H1 (cell line): ENCODE results near the gene PCDHB8. TPM values are rescaled to one million over a fixed set of nuclear protein-coding genes. Genes with fewer than 3 reads are reported as not detected.

ENCODE experiments used
- CTCF ChIA-PET: fragments of 300-600 bp; sonication (Branson Sonifier 250); formaldehyde crosslinking; loops from one replicate; lab custom pipeline; 2021; ENCODE audit not compliant: partially characterized antibody; lab: Charles Lee
- POLR2A ChIA-PET: fragments of 300-600 bp; sonication (Branson Sonifier 250); formaldehyde crosslinking; loops from one replicate; lab custom pipeline; 2021; ENCODE audit warnings: inconsistent platforms; ENCODE audit not compliant: partially characterized antibody; lab: Charles Lee
- DNase-seq, 2 experiments: peaks; one replicate each; pipeline versions ENCODE4 v3.0.0 to v3.0.0-alpha.2; 2010 to 2022; ENCODE audit warnings: low spot score in 2 of 2, low read depth in 1 of 2, mixed read lengths in 1 of 2
- FAIRE-seq: peaks from 2 replicates; lab custom pipeline; 2011; peaks lifted over from hg19 to GRCh38; lab: Jason Lieb, UNC
- H2AFZ ChIP-seq: 2 replicates; pipeline ENCODE4 v1.8.1; 2012; ENCODE audit warnings: low read length, inconsistent platforms
- H2AK5ac ChIP-seq: 2 replicates; pipeline ENCODE4 v1.6.1; 2013; ENCODE audit warnings: low read depth, low read length
- H2BK120ac ChIP-seq: replicated peaks from 2 replicates; pipeline ENCODE3; 2013; ENCODE audit warnings: low read depth, low read length, inconsistent platforms
- H2BK12ac ChIP-seq: 2 replicates; pipeline ENCODE4 v1.6.1; 2013; ENCODE audit warnings: low read depth, low read length
- H2BK15ac ChIP-seq: 2 replicates; pipeline ENCODE4 v1.6.1; 2013; ENCODE audit warnings: low read length
- H2BK20ac ChIP-seq: 2 replicates; pipeline ENCODE4 v1.6.1; 2013; ENCODE audit warnings: low read length
- H2BK5ac ChIP-seq: 2 replicates; pipeline ENCODE4 v1.6.1; 2013; ENCODE audit warnings: low read depth, low read length
- H3K14ac ChIP-seq: 2 replicates; pipeline ENCODE4 v1.6.1; 2013; ENCODE audit warnings: inconsistent platforms; ENCODE audit not compliant: insufficient read length
- H3K18ac ChIP-seq: 2 replicates; pipeline ENCODE4 v1.6.1; 2013; ENCODE audit warnings: low read length; ENCODE audit errors: extremely low read depth
- H3K23ac ChIP-seq: 2 replicates; pipeline ENCODE4 v1.6.1; 2013; ENCODE audit warnings: inconsistent platforms; ENCODE audit not compliant: insufficient read length
- H3K23me2 ChIP-seq: 2 replicates; pipeline ENCODE4 v1.6.1; 2013; ENCODE audit warnings: low read depth, low read length
- H3K27ac ChIP-seq: 2 replicates; pipeline ENCODE4 v1.6.1; 2011; ENCODE audit warnings: low read depth, low read length, inconsistent platforms
- H3K27me3 ChIP-seq, 4 experiments: replicated peaks in 1 of 4; 1 replicate in 1 of 4; 2 replicates in 3 of 4; pipeline versions ENCODE4 v1.6.1 to v1.8.1; 2011 to 2013; ENCODE audit warnings: low read length in 3 of 4, mild to moderate bottlenecking in 3 of 4, inconsistent platforms in 2 of 4, mixed read lengths in 2 of 4, moderate library complexity in 1 of 4; ENCODE audit not compliant: control insufficient read depth in 3 of 4, insufficient read depth in 3 of 4; ENCODE audit errors: extremely low read depth in 1 of 4
- H3K36me3 ChIP-seq, 4 experiments: 2 replicates each; pipeline versions ENCODE4 v1.6.1 to v1.8.1; 2011 to 2013; ENCODE audit warnings: mild to moderate bottlenecking in 4 of 4, low read length in 3 of 4, moderate library complexity in 2 of 4, control low read depth in 1 of 4, inconsistent platforms in 1 of 4; ENCODE audit not compliant: insufficient read depth in 4 of 4, control insufficient read depth in 2 of 4
- H3K4ac ChIP-seq: replicated peaks from 2 replicates; pipeline ENCODE3; 2013; ENCODE audit warnings: low read length, low read depth, mixed read lengths, inconsistent platforms; ENCODE audit not compliant: insufficient read length
- H3K4me1 ChIP-seq, 4 experiments: replicated peaks in 1 of 4; 1 replicate in 1 of 4; 2 replicates in 3 of 4; pipeline versions ENCODE4 v1.6.1 to v1.8.1; 2011 to 2013; ENCODE audit warnings: low read length in 3 of 4, inconsistent platforms in 2 of 4, mixed read lengths in 1 of 4; ENCODE audit not compliant: insufficient read depth in 4 of 4, control insufficient read depth in 3 of 4
- H3K4me2 ChIP-seq, 2 experiments: 2 replicates each; pipeline versions ENCODE4 v1.6.1 to v1.8.1; 2011 to 2013; ENCODE audit warnings: low read depth in 2 of 2, low read length in 2 of 2, control low read depth in 1 of 2, inconsistent platforms in 1 of 2, mild to moderate bottlenecking in 1 of 2; ENCODE audit not compliant: insufficient read depth in 1 of 2
- H3K4me3 ChIP-seq, 4 experiments: fragments of 200-600, 300-600 bp in 1 of 4; sonication (generic), shearing (Covaris generic), sonication (Bioruptor Twin) in 1 of 4; 2 replicates each; pipeline versions ENCODE4 v1.5.1 to v1.8.1; 2011 to 2016; ENCODE audit warnings: low read length in 4 of 4, low read depth in 3 of 4, control low read depth in 2 of 4, inconsistent platforms in 2 of 4, mild to moderate bottlenecking in 2 of 4, mixed read lengths in 1 of 4, moderate library complexity in 1 of 4; ENCODE audit not compliant: insufficient read depth in 2 of 4; ENCODE audit errors: extremely low read depth in 1 of 4
- H3K56ac ChIP-seq: replicated peaks from 2 replicates; pipeline ENCODE3; 2013; ENCODE audit warnings: low read depth, mild to moderate bottlenecking, mixed read lengths, low read length, inconsistent platforms; ENCODE audit not compliant: insufficient read length
- H3K79me1 ChIP-seq: 2 replicates; pipeline ENCODE4 v1.6.1; 2013; ENCODE audit warnings: low read depth, low read length, control low read depth
- H3K79me2 ChIP-seq, 2 experiments: 2 replicates each; pipeline versions ENCODE4 v1.6.1 to v1.8.1; 2012 to 2013; ENCODE audit warnings: low read length in 2 of 2, mild to moderate bottlenecking in 2 of 2, inconsistent platforms in 1 of 2; ENCODE audit not compliant: insufficient read depth in 2 of 2, control insufficient read depth in 1 of 2
- H3K9ac ChIP-seq, 4 experiments: replicated peaks in 1 of 4; 1 replicate in 1 of 4; 2 replicates in 3 of 4; pipeline versions ENCODE4 v1.6.1 to v1.8.1; 2011 to 2013; ENCODE audit warnings: low read depth in 3 of 4, low read length in 3 of 4, control low read depth in 2 of 4, mild to moderate bottlenecking in 2 of 4, moderate library complexity in 2 of 4, inconsistent platforms in 1 of 4; ENCODE audit errors: extremely low read depth in 1 of 4
- H3K9me3 ChIP-seq, 2 experiments: 2 replicates each; pipeline versions ENCODE4 v1.6.1 to v1.8.1; 2012 to 2013; ENCODE audit warnings: mild to moderate bottlenecking in 2 of 2, moderate library complexity in 2 of 2, control low read depth in 1 of 2, inconsistent platforms in 1 of 2, low read depth in 1 of 2, low read length in 1 of 2, mixed read lengths in 1 of 2; ENCODE audit not compliant: insufficient read depth in 2 of 2
- H4K20me1 ChIP-seq, 2 experiments: replicated peaks in 1 of 2; 2 replicates each; pipeline versions ENCODE3 to v1.8.1; 2011 to 2013; ENCODE audit warnings: inconsistent platforms in 2 of 2, low read length in 2 of 2, mild to moderate bottlenecking in 1 of 2; ENCODE audit not compliant: insufficient read depth in 2 of 2, control insufficient read depth in 1 of 2
- H4K5ac ChIP-seq: 2 replicates; pipeline ENCODE4 v1.6.1; 2013; ENCODE audit warnings: low read length, low read depth, mixed read lengths, inconsistent platforms; ENCODE audit not compliant: insufficient read length
- H4K8ac ChIP-seq: 2 replicates; pipeline ENCODE4 v1.8.0; 2013; ENCODE audit warnings: mild to moderate bottlenecking, moderate library complexity, low read length, inconsistent platforms; ENCODE audit not compliant: insufficient read depth; ENCODE audit errors: extremely low read depth
- H4K91ac ChIP-seq: replicated peaks from 2 replicates; pipeline ENCODE3; 2013; ENCODE audit warnings: low read length, mixed read lengths, inconsistent platforms; ENCODE audit not compliant: insufficient read length
- BACH1 ChIP-seq: IDR thresholded peaks from 2 replicates; pipeline ENCODE4 v1.6.1; 2012; ENCODE audit warnings: low read length, improper control_type of control experiment
- CTBP2 ChIP-seq: IDR thresholded peaks from 2 replicates; pipeline ENCODE4 v1.7.0; 2011; ENCODE audit warnings: borderline replicate concordance, mild to moderate bottlenecking, moderate library complexity, mixed read lengths, low read length; ENCODE audit not compliant: insufficient read depth, insufficient read length
- CTCF ChIP-seq, 3 experiments: IDR thresholded peaks; 1 replicate in 2 of 3; 2 replicates in 1 of 3; pipeline versions ENCODE4 v1.5.1 to v1.6.1; 2011; ENCODE audit warnings: low read length in 3 of 3, mild to moderate bottlenecking in 3 of 3, inconsistent platforms in 2 of 3, low read depth in 1 of 3, moderate library complexity in 1 of 3; ENCODE audit not compliant: insufficient read depth in 1 of 3; ENCODE audit errors: control extremely low read depth in 1 of 3
- GTF2F1 ChIP-seq: IDR thresholded peaks from 2 replicates; pipeline ENCODE4 v1.6.1; 2012; ENCODE audit warnings: low read depth, low read length, improper control_type of control experiment, borderline replicate concordance
- KDM1A ChIP-seq: fragments of 200-600, 300-600 bp; sonication (generic); IDR thresholded peaks from 2 replicates; pipeline ENCODE4 v1.7.1; 2016; ENCODE audit warnings: mild to moderate bottlenecking, low read length, borderline replicate concordance
- RAD21 ChIP-seq, 2 experiments: IDR thresholded peaks in 1 of 2; conservative IDR thresholded peaks in 1 of 2; 2 replicates each; pipeline ENCODE4 v1.6.1; 2011; ENCODE audit warnings: low read depth in 2 of 2, low read length in 2 of 2, improper control_type of control experiment in 1 of 2, inconsistent platforms in 1 of 2, mild to moderate bottlenecking in 1 of 2, moderate library complexity in 1 of 2
- SUZ12 ChIP-seq: fragments of 200-600 bp; sonication (generic); IDR thresholded peaks from 2 replicates; pipeline ENCODE4 v1.6.1; 2012; ENCODE audit warnings: mild to moderate bottlenecking, inconsistent platforms, low read length, moderate library complexity, mixed read lengths
- TBP ChIP-seq: IDR thresholded peaks from 2 replicates; pipeline ENCODE4 v1.6.1; 2011; ENCODE audit warnings: low read depth, low read length, improper control_type of control experiment
- YY1 ChIP-seq: IDR thresholded peaks from 2 replicates; pipeline ENCODE4 v1.6.1; 2011; ENCODE audit warnings: low read depth, mild to moderate bottlenecking, low read length
- WGBS, 2 experiments: shearing (Covaris generic) in 1 of 2; methylation state at CpG; one replicate each; pipeline versions ENCODE4 v1.1.6 to v1.1.7; 2013 to 2015; ENCODE audit warnings: low lambda C conversion rate in 2 of 2, mixed read lengths in 2 of 2, inconsistent platforms in 1 of 2, low coverage in 1 of 2, missing lambda C conversion rate in 1 of 2; ENCODE audit not compliant: insufficient replicate concordance in 2 of 2, insufficient coverage in 1 of 2, insufficient read length in 1 of 2; ENCODE audit errors: extremely low coverage in 1 of 2, missing lambda C conversion rate in 1 of 2; 5-methylcytosine and 5-hydroxymethylcytosine counted together
- polyA plus RNA-seq, 7 experiments: library from polyadenylated mRNA; depleted of rRNA in 3 of 7; stranded (reverse) in 5 of 7; unstranded in 2 of 7; fragments of >200 nt in 5 of 7; fragments of 200-250 nt in 2 of 7; gene quantifications; 1 replicate in 5 of 7; 2 replicates in 1 of 7; 4 replicates in 1 of 7; pipeline versions ENCODE4 v1.2.1 to v1.2.3, GENCODE V29; 2011 to 2013; ENCODE audit warnings: missing spikeins in 2 of 7, mixed read lengths in 2 of 7
- total RNA-seq: library from RNA; stranded (reverse); fragmentation: NEBNext Ultra II Directional; extraction: Animal tissue kit (Norgen Biotek cat#: 25700); gene quantifications from 2 replicates; pipeline ENCODE4 v1.2.1, GENCODE V29; 2021

PCDHB8 gene
- total and polyA plus RNA-seq, 2 of the 8 experiments (the other 6 are each of a cell fraction or from before 2014, with no cell fraction given) = 0.24 to 1.1 TPM

- H3K4me2 ChIP-seq = peak within 1 kb of the TSS in 1 of 2 experiments; percentile 30; a peak in 2 of 4 replicates
- H3K4me3 ChIP-seq = peak within 1 kb of the TSS in 2 of 4 experiments; percentile 11 to 27; a peak in 1 of 8 replicates
- 37% methylated on average over 7 of the region's 9 CpGs; no CpG with 5 or more reads in 1 of the 2 experiments for WGBS, 2 experiments
- TF ChIP-seq TBP (no peak), RAD21 (IDR thresholded peaks at IDR 0.05 in 1 of 2, conservative IDR thresholded peaks at IDR 0.05 in 1 of 2; ENCODE audit: low read depth in 2 of 2, low read length in 2 of 2) (peak; percentile 52 to 61), BACH1 (no peak), YY1 (peak; percentile 43; the same call in 1 of the 2 replicates), CTBP2 (no peak), GTF2F1 (no peak), SUZ12 (no peak), CTCF (IDR thresholded peaks at IDR 0.05; ENCODE audit: control extremely low read depth in 1 of 3, insufficient read depth in 1 of 3, low read depth in 1 of 3, low read length in 3 of 3) (peak; percentile 53 to 83 (median 81)), KDM1A (no peak)
Observed at GRCh38 chr5:141186897-141187512, 9.4 kb downstream of the PCDHB8 start, which contains the start of gene PCDHB9. Gene PCDHB9 (plus strand): TSS chr5:141187161. CDS start chr5:141187319, 158 bp downstream.

More at GRCh38 chr5:141186897-141187512, 9.4 kb downstream of the PCDHB8 start, which contains the start of gene PCDHB9:
- Histone ChIP-seq H2BK15ac (no peak within 1 kb of the TSS), H3K4ac (no peak within 1 kb of the TSS), H3K9me3 (peaks cover 0 to 3% of the 10 kb centered on the region in 2 experiments; a peak in 1 of 4 replicates), H4K5ac (no peak within 1 kb of the TSS), H3K23ac (no peak within 1 kb of the TSS), H4K8ac (no peak within 1 kb of the TSS), H2BK5ac (no peak within 1 kb of the TSS), H4K91ac (no peak within 1 kb of the TSS), H3K36me3 (no peaks in the 10 kb centered on the region), H3K27me3 (no peaks in the 10 kb centered on the region), H3K56ac (no peak within 1 kb of the TSS), H3K9ac (peak within 1 kb of the TSS in 1 of 4 experiments; percentile 45; a peak in 1 of 7 replicates), H3K4me1 (0 out of 7 replicates have a peak, but pooled peaks cover 0 to 2% (median 0%) of the 10 kb centered on the region in 4 experiments), H3K27ac (no peak within 1 kb of the TSS), H3K79me1 (no peaks in the 10 kb centered on the region), H3K14ac (no peak within 1 kb of the TSS), H2AFZ (peak within 1 kb of the TSS; percentile 98), H2BK12ac (no peak within 1 kb of the TSS), H3K23me2 (no peaks in the 10 kb centered on the region), H2BK20ac (no peak within 1 kb of the TSS), H4K20me1 (no peaks in the 10 kb centered on the region), H2BK120ac (no peak within 1 kb of the TSS), H2AK5ac (no peak within 1 kb of the TSS), H3K79me2 (no peaks in the 10 kb centered on the region), H3K18ac (no peak within 1 kb of the TSS)
- ChIA-PET CTCF (interaction anchor here (0.6 to 3.8 kb wide), 63 partner anchors 8 to 380 kb away, joined by 3 to 39 read pairs (median 4); partner anchors contain the start of genes PCDHB11, PCDHB12, PCDHB14 and PCDHB15), POLR2A (interaction anchor here (0.7 kb wide), 1 partner anchor 8 kb away, joined by 3 read pairs; no protein-coding TSS in a partner anchor)
- FAIRE-seq (peak; percentile 90), DNase-seq (peak in 1 of 2 experiments; percentile 80)
